ENCODE data around the gene CDC42EP4.

- TF ChIP-seq, protein P1, sequence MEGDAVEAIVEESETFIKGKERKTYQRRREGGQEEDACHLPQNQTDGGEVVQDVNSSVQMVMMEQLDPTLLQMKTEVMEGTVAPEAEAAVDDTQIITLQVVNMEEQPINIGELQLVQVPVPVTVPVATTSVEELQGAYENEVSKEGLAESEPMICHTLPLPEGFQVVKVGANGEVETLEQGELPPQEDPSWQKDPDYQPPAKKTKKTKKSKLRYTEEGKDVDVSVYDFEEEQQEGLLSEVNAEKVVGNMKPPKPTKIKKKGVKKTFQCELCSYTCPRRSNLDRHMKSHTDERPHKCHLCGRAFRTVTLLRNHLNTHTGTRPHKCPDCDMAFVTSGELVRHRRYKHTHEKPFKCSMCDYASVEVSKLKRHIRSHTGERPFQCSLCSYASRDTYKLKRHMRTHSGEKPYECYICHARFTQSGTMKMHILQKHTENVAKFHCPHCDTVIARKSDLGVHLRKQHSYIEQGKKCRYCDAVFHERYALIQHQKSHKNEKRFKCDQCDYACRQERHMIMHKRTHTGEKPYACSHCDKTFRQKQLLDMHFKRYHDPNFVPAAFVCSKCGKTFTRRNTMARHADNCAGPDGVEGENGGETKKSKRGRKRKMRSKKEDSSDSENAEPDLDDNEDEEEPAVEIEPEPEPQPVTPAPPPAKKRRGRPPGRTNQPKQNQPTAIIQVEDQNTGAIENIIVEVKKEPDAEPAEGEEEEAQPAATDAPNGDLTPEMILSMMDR (IDR thresholded peaks at IDR 0.05), result no peak
- no peak for TF ChIP-seq POLR2A (IDR thresholded peaks at IDR 0.05)
- peak in 2 of 3 donors; percentile 39 to 62 for TF ChIP-seq POLR2AphosphoS5 (IDR thresholded peaks at IDR 0.05)
- TF ChIP-seq EP300 (IDR thresholded peaks at IDR 0.05), result peak; percentile 32
Measured at GRCh38 chr17:73325527-73325842, 13.7 kb upstream of the CDC42EP4 start.

Data from stomach (tissue), 4 donors.